HG03159 (cell line): ENCODE data around the gene MYBPC1.
"Not testable (repeated sequence)": the region's sequence is repeated elsewhere in the genome, so short reads cannot be mapped to it uniquely, and the experiment has no call there.

Experiments
- ATAC-seq: cut with Tn5 transposase; IDR thresholded peaks from one replicate; pipeline ENCODE4 v1.9.1; 2021; ENCODE audit warnings: mild to moderate bottlenecking, moderate library complexity; ENCODE audit not compliant: unreplicated experiment

MYBPC1 gene

DNA sequence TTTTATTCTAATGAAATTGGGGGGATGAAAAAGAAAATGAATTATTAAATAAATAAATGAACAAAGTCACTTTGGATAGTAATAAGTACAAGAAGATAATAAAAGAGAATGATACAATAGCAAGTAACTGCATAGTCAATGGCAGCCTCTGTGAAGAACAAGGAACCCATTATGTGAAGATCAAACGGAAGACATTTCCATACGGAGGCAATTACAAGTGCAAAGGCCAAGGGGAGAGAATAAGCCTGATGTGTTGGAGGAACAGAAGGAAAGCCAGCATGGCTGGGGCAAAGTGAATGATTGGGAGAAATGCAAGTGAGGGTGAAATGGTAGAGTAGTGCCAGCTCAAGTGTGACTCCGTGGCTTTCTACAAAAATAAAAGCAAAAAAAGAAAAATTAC lies 58.7 kb downstream of the MYBPC1 start:
- no peak for ATAC-seq

- ATAC-seq, result no peak
Observed at GRCh38 chr12:101654442-101654841, 59.7 kb downstream of the MYBPC1 start.

- no peak for ATAC-seq
Observed at GRCh38 chr12:101655393-101655792, 60.6 kb downstream of the MYBPC1 start.

DNA sequence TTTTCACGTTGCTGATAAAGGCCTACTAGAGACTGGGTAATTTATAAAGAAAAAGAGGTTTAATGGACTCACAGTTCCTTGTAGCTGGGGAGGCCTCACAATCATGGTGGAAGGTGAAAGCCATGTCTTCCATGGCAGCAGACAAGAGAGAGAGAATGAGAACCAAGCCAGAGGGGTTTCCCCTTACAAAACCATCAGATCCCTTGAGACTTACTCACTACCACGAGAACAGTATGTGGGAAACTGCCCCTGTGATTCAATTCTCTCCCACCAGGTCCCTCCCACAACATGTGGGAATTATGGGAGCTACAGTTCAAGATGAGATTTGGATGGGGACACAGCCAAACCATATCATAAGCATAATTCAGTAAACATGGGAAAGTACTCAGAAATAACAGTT lies 65.9 kb downstream of the MYBPC1 start:
- not testable (repeated sequence) for ATAC-seq

DNA sequence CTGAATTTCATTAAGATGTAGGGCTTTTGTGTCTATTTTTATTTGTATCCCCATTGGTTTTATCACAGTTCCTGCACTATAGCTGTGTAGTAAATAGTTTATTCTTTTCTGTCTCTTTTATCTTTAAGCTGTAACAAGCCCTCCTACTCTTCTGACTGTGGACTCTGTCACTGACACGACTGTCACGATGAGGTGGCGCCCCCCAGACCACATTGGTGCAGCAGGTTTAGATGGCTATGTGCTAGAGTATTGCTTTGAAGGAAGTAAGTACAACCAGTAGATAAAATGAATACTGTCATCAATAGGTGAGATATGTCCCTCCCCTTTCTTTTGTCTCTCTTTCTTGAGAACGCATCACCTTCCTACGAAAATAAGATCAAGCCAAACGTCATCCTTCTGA lies 68.5 kb downstream of the MYBPC1 start:
- ATAC-seq, result no peak

GRCh38 chr12:101664992-101665391 lies 70.2 kb downstream of the MYBPC1 start:
- no peak for ATAC-seq

DNA sequence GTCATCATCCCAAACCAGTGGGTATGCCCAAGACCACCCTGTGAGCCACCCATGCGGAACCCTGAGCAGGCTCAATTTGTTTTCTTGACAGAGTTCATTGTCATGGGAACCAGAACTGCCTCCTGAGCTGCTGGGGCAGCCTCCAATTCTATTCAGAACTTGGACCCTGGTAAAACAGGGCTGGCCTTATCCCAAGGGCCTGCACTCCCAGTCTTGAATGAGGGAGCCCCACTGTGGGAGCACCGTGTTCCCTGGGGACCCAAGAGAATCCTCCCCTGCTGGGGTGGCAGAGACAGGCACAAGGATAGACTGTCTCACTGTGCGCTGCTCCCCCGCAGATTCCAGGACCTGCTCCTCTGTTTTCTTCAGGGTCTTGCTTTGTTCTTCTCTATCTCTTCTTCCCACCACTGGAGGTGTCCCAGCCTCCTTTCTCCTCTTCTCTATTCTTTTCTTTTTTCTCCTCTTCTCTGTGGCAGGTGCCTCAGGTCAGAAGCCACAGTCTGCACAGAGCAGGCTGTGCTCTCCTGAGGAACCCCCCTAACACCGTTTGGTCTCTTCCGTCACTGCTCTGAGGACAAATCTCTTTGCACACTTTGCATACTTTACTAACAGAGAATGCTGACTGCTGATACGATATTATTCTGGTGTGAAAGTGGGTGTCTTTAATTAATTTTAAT lies 71.4 kb downstream of the MYBPC1 start:
- ATAC-seq, result no peak

DNA sequence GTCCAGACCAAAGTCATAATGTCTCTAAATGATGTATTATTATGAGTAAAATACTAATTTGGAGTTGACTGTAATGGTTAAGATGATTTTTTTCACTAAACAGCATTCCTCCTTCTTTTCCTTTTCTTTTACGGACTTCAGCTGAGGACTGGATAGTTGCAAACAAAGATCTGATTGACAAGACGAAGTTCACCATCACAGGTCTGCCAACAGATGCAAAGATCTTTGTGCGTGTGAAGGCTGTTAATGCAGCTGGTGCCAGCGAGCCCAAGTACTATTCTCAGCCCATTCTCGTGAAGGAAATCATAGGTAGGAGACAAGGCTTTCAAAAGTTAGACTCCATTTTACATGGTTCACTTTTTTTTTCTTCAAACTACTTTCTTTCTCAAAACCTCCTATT lies 72.8 kb downstream of the MYBPC1 start:
- no peak for ATAC-seq

- no peak for ATAC-seq
Observed at GRCh38 chr12:101670007-101670671, 75.4 kb downstream of the MYBPC1 start.

DNA sequence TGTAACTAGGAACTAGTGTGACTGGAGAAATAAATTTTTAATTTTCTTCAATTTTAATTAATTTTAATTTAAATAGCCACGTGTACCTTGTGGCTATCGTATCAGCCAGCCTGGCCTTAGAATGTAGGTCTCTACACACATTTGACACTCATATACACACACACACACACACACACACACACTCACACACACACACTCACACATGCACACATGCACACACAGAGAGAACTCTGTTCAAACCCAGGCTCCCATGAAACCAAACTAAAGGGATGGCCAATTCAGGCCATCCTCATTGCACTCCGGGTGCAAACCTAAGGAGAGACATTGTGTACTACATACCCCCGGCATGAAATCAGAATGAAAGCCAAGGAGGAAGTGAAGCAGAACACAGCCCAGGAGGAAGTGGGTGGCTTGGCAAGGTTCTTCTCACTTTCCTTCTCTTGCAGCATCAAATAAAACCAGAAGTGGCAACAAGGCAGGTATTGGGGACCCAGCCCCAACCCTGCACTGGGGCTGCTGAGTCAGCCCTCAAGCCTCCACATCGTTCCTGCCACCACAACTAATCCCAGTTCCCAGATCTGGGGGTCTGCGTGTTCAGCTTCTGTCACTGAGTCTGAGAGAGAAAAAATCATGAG lies 76.5 kb downstream of the MYBPC1 start:
- peak; percentile 90 for ATAC-seq

DNA sequence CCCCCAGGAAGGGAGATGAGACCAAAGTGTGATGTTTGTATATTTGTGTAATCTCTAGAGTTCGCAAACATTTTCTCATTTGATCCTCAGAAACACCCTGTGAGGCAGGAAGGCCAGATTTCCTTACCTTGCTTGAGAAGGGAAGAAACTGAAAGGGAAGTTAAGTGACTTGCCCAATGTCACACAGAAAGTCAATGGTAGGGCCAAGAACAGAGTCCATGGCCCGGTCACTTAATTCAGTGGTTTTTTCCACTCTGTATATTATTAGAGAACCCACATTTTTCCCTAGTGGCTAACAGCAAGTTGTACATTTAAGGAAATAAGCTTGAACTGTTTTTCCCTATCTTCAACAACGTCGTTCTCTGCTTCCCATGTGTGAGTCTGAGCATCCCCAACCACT lies 77.1 kb downstream of the MYBPC1 start:
- ATAC-seq, result peak; percentile 9

DNA sequence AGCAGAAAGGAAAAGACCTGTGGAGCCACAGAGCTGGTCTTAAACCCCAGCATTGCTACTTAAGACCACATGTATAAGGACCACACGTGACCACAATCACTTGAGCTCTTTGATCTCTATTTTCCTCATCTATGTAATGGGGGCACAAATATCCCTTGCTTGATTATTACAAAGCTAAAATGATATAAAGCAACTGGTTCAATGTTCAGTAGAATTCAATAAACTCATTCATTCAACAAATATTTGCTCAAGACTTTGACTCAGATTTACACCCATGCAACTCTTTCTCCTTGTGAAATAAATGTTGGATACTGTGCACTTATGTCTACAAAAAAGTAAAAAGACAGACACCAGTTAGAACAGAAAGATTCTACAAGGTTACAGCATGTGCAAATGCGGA lies 80.8 kb downstream of the MYBPC1 start:
- no peak for ATAC-seq

DNA sequence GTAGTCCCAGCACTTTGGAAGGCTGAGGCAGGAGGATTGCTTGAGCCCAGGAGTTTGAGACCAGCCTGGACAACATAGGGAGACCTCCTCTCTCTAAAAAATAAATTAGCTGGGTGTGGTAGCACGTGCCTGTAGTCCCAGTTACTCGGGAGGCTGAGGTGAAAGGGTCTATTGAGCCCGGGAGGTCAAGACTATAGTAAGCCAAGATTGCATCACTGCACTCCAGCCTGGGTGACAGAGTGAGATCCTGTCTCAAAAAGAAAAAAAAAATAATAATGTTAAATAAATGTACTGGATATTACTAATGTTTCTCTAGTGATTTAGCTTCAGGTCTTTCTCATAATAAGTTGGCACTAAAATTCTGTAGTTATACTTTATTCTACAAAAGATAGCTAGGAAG lies 81.7 kb downstream of the MYBPC1 start:
- ATAC-seq, result not testable (repeated sequence)

- ATAC-seq, result no peak
Observed at GRCh38 chr12:101678081-101678480, 83.3 kb downstream of the MYBPC1 start.

GRCh38 chr12:101680240-101680639 lies 85.5 kb downstream of the MYBPC1 start:
- no peak for ATAC-seq

DNA sequence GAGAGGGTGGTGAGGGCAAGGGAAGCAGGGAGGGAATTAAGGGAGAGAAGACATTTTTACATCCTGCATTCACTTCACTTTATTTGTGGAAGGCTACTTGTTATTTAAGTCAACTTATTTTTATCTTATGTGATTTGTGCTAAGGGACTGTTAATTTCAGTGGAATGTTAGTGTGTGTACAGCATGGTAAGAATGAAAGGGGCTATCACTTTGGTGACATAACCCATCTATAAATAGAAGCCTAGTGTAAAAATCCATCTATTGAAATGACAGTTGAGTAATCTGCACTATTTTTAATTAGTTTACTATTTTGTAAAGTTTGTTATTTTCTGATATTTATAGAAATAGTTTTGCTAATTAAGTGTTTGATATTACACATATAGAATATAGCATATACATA lies 85.9 kb downstream of the MYBPC1 start:
- no peak for ATAC-seq

DNA sequence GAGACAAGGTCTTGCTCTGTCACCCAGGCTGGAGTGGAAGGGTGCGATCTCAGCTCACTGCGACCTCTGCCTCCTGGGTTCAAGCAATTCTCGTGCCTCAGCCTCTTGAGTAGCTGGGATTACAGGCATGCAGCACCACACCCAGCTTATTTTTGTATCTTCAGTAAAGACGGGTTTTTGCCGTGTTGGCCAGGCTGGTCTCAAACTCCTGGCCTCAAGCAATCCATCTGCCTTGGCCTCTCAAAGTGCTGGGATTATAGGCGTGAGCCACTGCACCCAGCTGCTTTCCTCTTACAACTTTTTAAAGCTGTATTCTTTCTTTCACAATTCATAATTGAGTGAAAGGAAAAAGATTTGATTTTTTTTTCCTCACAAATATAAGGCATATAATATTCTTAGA lies 86.9 kb downstream of the MYBPC1 start:
- ATAC-seq, result not testable (repeated sequence)

- ATAC-seq, result no peak
Observed at GRCh38 chr12:101685092-101685491, 90.3 kb downstream of the MYBPC1 start.

DNA sequence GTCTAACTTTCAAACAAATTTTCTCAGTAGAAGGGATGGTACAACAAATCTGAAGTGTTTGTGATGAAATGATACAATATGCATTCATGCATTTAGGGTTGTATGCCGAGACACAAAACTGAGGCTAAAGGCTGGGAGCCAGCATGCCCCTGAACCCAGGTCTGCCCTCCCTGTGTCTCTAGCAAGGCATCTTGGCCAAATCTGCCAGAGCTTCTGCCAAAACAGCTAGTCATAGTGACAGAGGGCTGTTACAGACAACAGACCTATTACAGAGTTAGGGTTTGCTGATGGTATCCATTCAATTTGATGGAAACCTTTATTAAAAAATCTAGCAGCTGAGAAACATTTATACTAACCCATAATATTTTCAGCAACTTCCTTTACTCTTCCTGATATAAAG lies 91.4 kb downstream of the MYBPC1 start:
- ATAC-seq, result no peak

GRCh38 chr12:101690544-101691098 lies 95.8 kb downstream of the MYBPC1 start:
- no peak for ATAC-seq

- no peak for ATAC-seq
Observed at GRCh38 chr12:101691503-101692096, 96.8 kb downstream of the MYBPC1 start.
